Measurements from ENCODE around the gene HCN1. TPM values are rescaled to one million over a fixed set of nuclear protein-coding genes. Genes with fewer than 3 reads are reported as not detected.

Gene HCN1
- total RNA-seq, 1 donor from 2014 or later, result not detected

- no peaks in the 10 kb centered on the region for H3K36me3 ChIP-seq (ENCODE audit: control insufficient read depth, insufficient read depth, low read length)
- no peak for DNase-seq (ENCODE audit: low read depth)
- no peak overlapping the region for H3K4me3 ChIP-seq (ENCODE audit: low read depth, low read length)
- H3K27me3 ChIP-seq (ENCODE audit: control insufficient read depth, insufficient read depth, low read length), result no peaks in the 10 kb centered on the region
- no peak for FAIRE-seq
- TF ChIP-seq CTCF (IDR thresholded peaks at IDR 0.05; ENCODE audit: insufficient read depth, low read length, severe bottlenecking), result no peak
Measured at GRCh38 chr5:45686620-45687019, 9.6 kb downstream of the HCN1 start.

DNA sequence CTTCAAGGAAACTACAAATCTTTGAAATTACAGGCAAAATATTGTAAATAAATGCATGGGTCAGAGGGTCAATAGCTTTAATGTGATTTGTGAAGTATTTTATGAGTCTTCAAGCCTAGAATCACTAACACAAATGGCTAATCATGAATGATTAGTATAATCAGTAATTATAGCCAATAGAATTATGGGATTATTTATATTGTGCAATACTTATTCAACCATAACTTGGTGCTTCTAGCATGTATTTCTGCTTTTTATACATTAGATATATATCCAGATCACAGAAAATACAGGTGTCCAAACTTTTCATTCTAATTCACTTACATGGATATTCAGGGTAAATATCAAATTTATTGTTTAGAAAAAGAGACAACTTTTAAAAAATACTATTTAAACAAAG is 12.1 kb downstream of the HCN1 start:
- Histone ChIP-seq H3K36me3 (ENCODE audit: control insufficient read depth, insufficient read depth, low read length) (no peaks in the 10 kb centered on the region), H3K27me3 (ENCODE audit: control insufficient read depth, insufficient read depth, low read length) (no peaks in the 10 kb centered on the region)
- no peak for FAIRE-seq

GRCh38 chr5:45680950-45681349 is 15.2 kb downstream of the HCN1 start:
- FAIRE-seq (no peak), DNase-seq (ENCODE audit: low read depth) (no peak)
- no peak overlapping the region for H3K4me3 ChIP-seq (ENCODE audit: low read depth, low read length)
- H3K36me3 ChIP-seq (ENCODE audit: control insufficient read depth, insufficient read depth, low read length), result no peaks in the 10 kb centered on the region
- TF ChIP-seq CTCF (IDR thresholded peaks at IDR 0.05; ENCODE audit: insufficient read depth, low read length, severe bottlenecking), result no peak
- no peaks in the 10 kb centered on the region for H3K27me3 ChIP-seq (ENCODE audit: control insufficient read depth, insufficient read depth, low read length)

More for the DNA sequence above, 12.1 kb downstream of the HCN1 start:
- no peak overlapping the region for H3K4me3 ChIP-seq (ENCODE audit: low read depth, low read length)
- no peak for TF ChIP-seq CTCF (IDR thresholded peaks at IDR 0.05; ENCODE audit: insufficient read depth, low read length, severe bottlenecking)
- DNase-seq (ENCODE audit: low read depth), result no peak

GRCh38 chr5:45677524-45677923 is 18.7 kb downstream of the HCN1 start:
- H3K27me3 ChIP-seq (ENCODE audit: control insufficient read depth, insufficient read depth, low read length), result no peaks in the 10 kb centered on the region
- TF ChIP-seq CTCF (IDR thresholded peaks at IDR 0.05; ENCODE audit: insufficient read depth, low read length, severe bottlenecking), result no peak
- no peak for FAIRE-seq
- no peak overlapping the region for H3K4me3 ChIP-seq (ENCODE audit: low read depth, low read length)
- H3K36me3 ChIP-seq (ENCODE audit: control insufficient read depth, insufficient read depth, low read length), result no peaks in the 10 kb centered on the region
- no peak for DNase-seq (ENCODE audit: low read depth)

GRCh38 chr5:45672271-45672670 is 23.9 kb downstream of the HCN1 start:
- Histone ChIP-seq H3K36me3 (ENCODE audit: control insufficient read depth, insufficient read depth, low read length) (no peaks in the 10 kb centered on the region), H3K4me3 (ENCODE audit: low read depth, low read length) (no peak overlapping the region), H3K27me3 (ENCODE audit: control insufficient read depth, insufficient read depth, low read length) (no peaks in the 10 kb centered on the region)
- FAIRE-seq, result no peak
- TF ChIP-seq CTCF (IDR thresholded peaks at IDR 0.05; ENCODE audit: insufficient read depth, low read length, severe bottlenecking), result no peak
- no peak for DNase-seq (ENCODE audit: low read depth)

- FAIRE-seq, result no peak
Measured at GRCh38 chr5:45648744-45649143, 47.4 kb downstream of the HCN1 start.

More at GRCh38 chr5:45648744-45649143, 47.4 kb downstream of the HCN1 start:
- H3K36me3 ChIP-seq (ENCODE audit: control insufficient read depth, insufficient read depth, low read length), result no peaks in the 10 kb centered on the region
- H3K27me3 ChIP-seq (ENCODE audit: control insufficient read depth, insufficient read depth, low read length), result no peaks in the 10 kb centered on the region
- DNase-seq (ENCODE audit: low read depth), result no peak
- H3K4me3 ChIP-seq (ENCODE audit: low read depth, low read length), result no peak overlapping the region
- TF ChIP-seq CTCF (IDR thresholded peaks at IDR 0.05; ENCODE audit: insufficient read depth, low read length, severe bottlenecking), result no peak
